Measurements from ENCODE around the gene TSTD2. TPM values are rescaled to one million over a fixed set of nuclear protein-coding genes. Genes with fewer than 3 reads are reported as not detected.

The TSTD2 gene
- total RNA-seq, 6 donors from 2014 or later, result 10.4 to 26.0 (median 21.0) TPM

DNA sequence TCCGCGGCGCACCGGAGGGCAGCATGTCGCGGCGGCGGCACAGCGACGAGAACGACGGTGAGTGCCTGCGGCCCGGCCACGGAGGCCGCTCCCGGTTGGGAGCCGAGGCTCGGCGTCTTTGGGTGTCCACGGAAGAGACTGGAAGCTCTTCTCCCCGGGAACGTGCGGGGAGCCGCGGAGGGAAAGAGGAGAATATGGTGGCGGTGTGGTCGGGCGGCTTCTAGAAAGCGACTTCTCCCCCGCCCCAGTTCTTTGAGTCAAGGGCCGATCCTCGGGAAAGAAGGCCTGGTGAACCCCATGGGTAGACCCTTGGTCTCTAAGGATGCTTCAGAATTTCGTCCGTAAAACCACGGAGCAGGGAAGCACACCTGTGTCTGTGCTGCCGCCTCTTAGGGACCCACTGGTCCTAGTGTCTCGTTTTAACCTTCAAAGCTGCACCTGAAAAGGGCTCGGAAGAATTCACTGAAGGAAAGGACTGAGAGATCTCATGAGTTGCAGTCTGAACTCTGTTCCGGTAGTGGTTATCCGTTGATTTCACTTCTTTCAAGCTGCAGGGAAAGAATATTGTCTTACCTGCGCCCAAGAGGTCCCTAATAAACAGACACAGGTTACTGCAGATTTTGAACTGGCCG is 807 bp upstream of the TSTD2 start:
- no peaks in the 10 kb centered on the region for H3K27me3 ChIP-seq
- peaks cover 27 to 49% (median 38%) of the 10 kb centered on the region in 4 donors for H3K4me1 ChIP-seq
- H3K9me3 ChIP-seq, result no peaks in the 10 kb centered on the region
- H3K4me3 ChIP-seq, result peak overlapping the region; percentile 67 to 96 (median 92)
- peak overlapping the region; percentile 97 to 99 (median 98) for H3K27ac ChIP-seq
- TF ChIP-seq POLR2AphosphoS5 (IDR thresholded peaks at IDR 0.05) (no peak), EP300 (IDR thresholded peaks at IDR 0.05) (no peak), POLR2A (IDR thresholded peaks at IDR 0.05) (no peak)
- TF ChIP-seq, protein P1, sequence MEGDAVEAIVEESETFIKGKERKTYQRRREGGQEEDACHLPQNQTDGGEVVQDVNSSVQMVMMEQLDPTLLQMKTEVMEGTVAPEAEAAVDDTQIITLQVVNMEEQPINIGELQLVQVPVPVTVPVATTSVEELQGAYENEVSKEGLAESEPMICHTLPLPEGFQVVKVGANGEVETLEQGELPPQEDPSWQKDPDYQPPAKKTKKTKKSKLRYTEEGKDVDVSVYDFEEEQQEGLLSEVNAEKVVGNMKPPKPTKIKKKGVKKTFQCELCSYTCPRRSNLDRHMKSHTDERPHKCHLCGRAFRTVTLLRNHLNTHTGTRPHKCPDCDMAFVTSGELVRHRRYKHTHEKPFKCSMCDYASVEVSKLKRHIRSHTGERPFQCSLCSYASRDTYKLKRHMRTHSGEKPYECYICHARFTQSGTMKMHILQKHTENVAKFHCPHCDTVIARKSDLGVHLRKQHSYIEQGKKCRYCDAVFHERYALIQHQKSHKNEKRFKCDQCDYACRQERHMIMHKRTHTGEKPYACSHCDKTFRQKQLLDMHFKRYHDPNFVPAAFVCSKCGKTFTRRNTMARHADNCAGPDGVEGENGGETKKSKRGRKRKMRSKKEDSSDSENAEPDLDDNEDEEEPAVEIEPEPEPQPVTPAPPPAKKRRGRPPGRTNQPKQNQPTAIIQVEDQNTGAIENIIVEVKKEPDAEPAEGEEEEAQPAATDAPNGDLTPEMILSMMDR (IDR thresholded peaks at IDR 0.05), result no peak
- DNase-seq (no peak), ATAC-seq (ENCODE audit: low FRiP score in 2 of 2) (peak in 1 of 2 donors; percentile 12)
- H3K36me3 ChIP-seq, result no peaks in the 10 kb centered on the region
- 0% methylated on average over 11 to 43 of the region's 43 CpGs for WGBS, 2 donors

DNA sequence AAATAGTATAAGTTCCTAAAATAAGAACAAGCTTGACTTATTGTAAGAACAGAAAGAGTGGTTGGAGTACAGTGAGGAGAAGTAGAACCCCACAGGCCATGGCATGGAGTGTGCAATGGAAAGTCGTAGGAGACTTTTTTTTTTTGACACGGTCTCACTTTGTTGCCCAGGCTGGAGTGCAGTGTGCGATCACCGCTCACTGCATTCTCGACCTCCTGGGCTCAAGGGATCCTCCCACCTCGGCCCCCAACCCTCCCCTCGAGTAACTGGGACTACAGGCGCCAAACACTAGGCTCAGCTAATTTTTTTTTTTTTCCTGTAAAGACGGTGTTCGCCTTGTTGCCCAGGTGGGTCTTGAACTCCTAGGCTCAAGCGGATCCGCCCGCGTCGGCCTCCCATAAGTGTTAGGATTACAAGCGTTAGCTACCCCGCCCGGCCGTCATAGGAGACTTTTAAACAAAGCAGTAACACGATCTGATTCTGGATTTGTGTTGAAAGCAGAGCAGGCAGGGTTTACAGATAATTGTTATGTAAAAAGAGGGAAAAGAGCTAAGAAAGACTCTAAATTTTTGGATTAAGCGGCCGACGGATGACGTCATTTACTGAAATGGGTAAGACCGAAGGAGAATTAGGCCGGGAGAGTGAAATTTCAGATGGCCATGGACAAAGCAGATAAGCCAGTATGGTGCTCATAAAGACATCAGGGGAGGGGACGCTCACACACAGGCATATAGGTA is 752 bp downstream of the TSTD2 start:
- no peaks in the 10 kb centered on the region for H3K9me3 ChIP-seq
- WGBS, 2 donors, result 2 to 3% methylated on average over 27 of the region's 27 CpGs
- peaks cover 27 to 49% (median 42%) of the 10 kb centered on the region in 4 donors for H3K4me1 ChIP-seq
- peak; percentile 5 to 26 for ATAC-seq (ENCODE audit: low FRiP score in 2 of 2)
- H3K4me3 ChIP-seq, result peak overlapping the region; percentile 36 to 96 (median 78)
- peak in 1 of 2 donors; percentile 55 for DNase-seq
- TF ChIP-seq POLR2AphosphoS5 (IDR thresholded peaks at IDR 0.05) (no peak), EP300 (IDR thresholded peaks at IDR 0.05) (no peak), POLR2A (IDR thresholded peaks at IDR 0.05) (no peak)
- TF ChIP-seq, protein P1 (IDR thresholded peaks at IDR 0.05), result no peak
- peak overlapping the region; percentile 97 to 99 (median 98) for H3K27ac ChIP-seq
- no peaks in the 10 kb centered on the region for H3K36me3 ChIP-seq
- H3K27me3 ChIP-seq, result no peaks in the 10 kb centered on the region

DNA sequence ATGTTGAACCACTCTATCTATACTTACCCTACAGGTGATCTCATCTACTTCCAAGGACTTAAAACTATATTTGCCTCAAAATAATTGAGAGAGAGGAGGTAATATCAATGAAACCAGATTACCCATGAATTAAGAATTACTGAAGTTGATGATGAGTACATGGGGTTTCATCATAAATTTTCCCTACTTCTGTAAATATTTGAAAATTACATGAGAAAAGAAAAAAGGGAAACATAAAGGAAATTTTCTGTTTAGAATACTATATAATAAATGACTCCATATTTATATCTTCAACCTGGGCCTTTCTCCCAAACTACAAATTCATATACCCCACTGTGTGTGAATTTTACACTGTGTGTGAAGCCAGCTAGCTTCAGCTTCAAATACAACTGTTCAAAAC is 2.6 kb downstream of the TSTD2 start:
- no peaks in the 10 kb centered on the region for H3K9me3 ChIP-seq
- H3K27ac ChIP-seq, result no peak overlapping the region
- H3K4me1 ChIP-seq, result peaks cover 18 to 40% (median 31%) of the 10 kb centered on the region in 4 donors
- ATAC-seq (ENCODE audit: low FRiP score in 2 of 2) (no peak), DNase-seq (no peak)
- TF ChIP-seq EP300 (IDR thresholded peaks at IDR 0.05) (no peak), POLR2AphosphoS5 (IDR thresholded peaks at IDR 0.05) (no peak), POLR2A (IDR thresholded peaks at IDR 0.05) (no peak)
- TF ChIP-seq, protein P1 (IDR thresholded peaks at IDR 0.05), result no peak
- no peaks in the 10 kb centered on the region for H3K27me3 ChIP-seq
- H3K36me3 ChIP-seq, result peaks cover 0 to 2% (median 0%) of the 10 kb centered on the region in 4 donors
- no peak overlapping the region for H3K4me3 ChIP-seq

DNA sequence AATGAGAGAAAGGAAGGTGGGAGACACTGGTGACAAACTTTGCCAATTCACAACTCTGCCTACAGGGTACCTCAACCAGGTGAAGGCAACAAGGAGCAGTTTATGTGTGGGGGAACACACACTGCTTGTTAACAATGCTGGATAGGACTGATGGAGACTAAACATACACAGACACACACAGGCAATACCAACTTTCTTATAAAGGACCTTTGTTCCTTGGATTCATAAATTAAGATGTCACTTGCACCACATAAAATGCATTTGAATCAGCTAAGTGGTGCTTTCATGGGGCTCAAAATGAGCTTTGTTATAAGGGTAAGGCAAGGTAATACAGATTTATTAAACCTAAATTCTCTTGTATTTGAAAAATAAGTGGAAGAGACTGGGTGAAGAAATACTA is 4.0 kb downstream of the TSTD2 start:
- Histone ChIP-seq H3K4me1 (peaks cover 8 to 27% (median 18%) of the 10 kb centered on the region in 4 donors), H3K9me3 (no peaks in the 10 kb centered on the region), H3K27me3 (no peaks in the 10 kb centered on the region), H3K4me3 (no peak overlapping the region), H3K27ac (no peak overlapping the region), H3K36me3 (peaks cover 0 to 16% (median 4%) of the 10 kb centered on the region in 4 donors)
- DNase-seq (no peak), ATAC-seq (ENCODE audit: low FRiP score in 2 of 2) (no peak)
- TF ChIP-seq POLR2AphosphoS5 (IDR thresholded peaks at IDR 0.05) (no peak), POLR2A (IDR thresholded peaks at IDR 0.05) (no peak), EP300 (IDR thresholded peaks at IDR 0.05) (no peak)
- TF ChIP-seq, protein P1 (IDR thresholded peaks at IDR 0.05), result no peak
